DLD1 (cell line): ENCODE measurements around the gene LYSMD1.
"Not testable (repeated sequence)": the region's sequence is repeated elsewhere in the genome, so short reads cannot be mapped to it uniquely, and the experiment has no call there.

Experiments used
- in situ Hi-C: cut with HindIII; loops from 2 replicates; pipeline ENCODE4 v1.10.0; 2017; ENCODE audit warnings: low sequenced_read_pairs

LYSMD1 gene, protein sequence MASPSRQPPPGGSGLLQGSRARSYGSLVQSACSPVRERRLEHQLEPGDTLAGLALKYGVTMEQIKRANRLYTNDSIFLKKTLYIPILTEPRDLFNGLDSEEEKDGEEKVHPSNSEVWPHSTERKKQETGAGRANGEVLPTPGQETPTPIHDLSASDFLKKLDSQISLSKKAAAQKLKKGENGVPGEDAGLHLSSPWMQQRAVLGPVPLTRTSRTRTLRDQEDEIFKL

DNA sequence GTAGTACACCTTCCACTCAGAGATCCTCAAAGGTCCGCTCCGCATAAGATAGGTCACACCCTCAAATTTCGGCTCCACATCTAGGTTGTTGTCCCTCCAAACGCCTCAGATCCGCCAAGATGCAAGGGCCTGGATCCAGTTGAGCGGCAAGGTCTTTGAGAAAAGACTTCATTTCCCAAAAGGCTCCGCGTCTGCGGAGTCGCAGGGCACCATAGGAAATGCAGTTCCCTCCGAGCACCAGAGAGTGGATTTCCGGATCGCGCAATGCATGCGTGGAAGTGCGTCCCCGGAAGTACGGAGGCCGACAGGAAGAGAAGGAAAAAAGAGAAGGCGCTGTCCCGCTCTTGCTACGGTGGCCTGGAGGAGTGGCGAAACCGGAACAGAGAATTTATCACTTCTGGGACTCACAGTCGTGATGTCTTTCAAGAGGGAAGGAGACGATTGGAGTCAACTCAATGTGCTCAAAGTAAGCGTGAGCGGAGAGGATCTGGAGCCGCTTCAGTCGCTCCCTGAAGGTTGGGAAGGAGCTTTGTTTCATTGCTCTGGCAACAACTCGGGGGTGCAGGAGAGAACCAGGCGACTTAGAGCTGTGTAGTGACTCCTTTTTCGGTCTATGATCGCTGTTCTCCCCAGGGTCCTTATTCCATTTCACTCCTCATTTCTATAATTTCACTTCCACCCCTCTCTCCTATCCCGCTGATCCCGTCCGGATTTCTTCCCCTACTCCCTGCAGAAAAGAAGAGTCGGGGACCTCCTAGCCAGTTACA lies at the start of gene LYSMD1, which contains the start of gene SCNM1:
LYSMD1 (minus strand) TSS at position 165 of the 767 bp plus-strand sequence. CDS start 644 bp downstream, outside the sequence.
SCNM1 (plus strand) TSS at position 407 of the 767 bp plus-strand sequence; CDS start at position 416, 9 bp downstream.
- in situ Hi-C loops, result no loop called here

GRCh38 chr1:151213560-151213959 lies 47.9 kb upstream of the LYSMD1 start:
- in situ Hi-C loops, result no loop called here

DNA sequence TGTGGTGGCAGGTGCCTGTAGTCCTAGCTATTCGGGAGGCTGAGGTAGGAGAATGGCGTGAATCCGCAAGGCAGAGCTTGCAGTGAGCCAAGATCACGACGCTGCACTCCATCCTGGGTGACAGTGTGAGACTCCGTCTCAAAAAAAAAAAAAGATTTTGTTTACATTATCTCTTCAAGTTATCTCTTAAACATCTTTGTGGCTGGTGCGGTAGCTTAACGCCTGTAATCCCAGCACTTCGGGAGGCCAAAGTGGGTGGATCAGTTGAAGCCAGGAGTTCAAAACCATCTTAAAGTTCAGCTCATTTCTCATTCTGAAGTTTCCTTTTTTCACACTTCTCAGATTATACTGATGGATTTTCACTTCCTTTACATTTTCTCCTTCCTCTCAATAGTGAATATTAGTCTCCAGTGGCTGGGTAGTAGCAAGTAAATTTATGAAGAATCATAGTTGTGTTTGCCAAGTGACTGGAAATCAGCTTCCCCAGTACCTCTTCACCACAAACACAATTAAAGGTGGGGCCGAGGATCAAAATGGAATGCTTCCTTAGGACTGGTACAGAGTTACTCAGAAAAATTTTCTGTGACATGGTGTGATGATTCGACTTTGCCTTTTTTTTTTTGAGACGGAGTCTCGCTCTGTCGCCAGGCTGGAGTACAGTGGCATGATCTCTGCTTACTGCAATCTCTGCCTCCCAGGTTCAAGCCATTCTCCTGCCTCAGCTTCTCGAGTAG lies 46.4 kb upstream of the LYSMD1 start:
- in situ Hi-C loops, result no loop called here

DNA sequence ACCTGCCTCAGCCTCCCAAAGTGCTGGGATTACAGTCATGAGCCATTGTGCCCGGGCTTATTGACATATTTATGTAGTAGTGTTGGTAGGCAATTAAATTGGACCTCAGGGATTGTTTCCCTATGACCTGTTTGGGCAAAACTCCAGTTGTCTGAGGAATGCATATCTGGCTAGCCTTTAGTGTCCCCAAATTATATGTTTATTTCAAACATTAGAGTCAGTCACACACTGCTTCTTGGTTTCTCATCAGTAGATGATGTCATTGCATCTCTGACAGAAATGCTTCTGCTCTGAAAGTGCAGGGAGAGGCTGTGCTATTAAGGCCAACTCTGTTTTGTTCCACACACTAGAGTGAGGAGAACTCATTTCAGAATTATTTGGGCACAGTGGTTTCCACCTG lies 45.1 kb upstream of the LYSMD1 start:
- in situ Hi-C loops, result no loop called here

- in situ Hi-C loops, result not testable (repeated sequence)
These were observed 39.8 kb upstream of the LYSMD1 start for GRCh38 chr1:151205381-151205965.

- in situ Hi-C loops, result no loop called here
These were observed 34.3 kb upstream of the LYSMD1 start for GRCh38 chr1:151199873-151200581.

DNA sequence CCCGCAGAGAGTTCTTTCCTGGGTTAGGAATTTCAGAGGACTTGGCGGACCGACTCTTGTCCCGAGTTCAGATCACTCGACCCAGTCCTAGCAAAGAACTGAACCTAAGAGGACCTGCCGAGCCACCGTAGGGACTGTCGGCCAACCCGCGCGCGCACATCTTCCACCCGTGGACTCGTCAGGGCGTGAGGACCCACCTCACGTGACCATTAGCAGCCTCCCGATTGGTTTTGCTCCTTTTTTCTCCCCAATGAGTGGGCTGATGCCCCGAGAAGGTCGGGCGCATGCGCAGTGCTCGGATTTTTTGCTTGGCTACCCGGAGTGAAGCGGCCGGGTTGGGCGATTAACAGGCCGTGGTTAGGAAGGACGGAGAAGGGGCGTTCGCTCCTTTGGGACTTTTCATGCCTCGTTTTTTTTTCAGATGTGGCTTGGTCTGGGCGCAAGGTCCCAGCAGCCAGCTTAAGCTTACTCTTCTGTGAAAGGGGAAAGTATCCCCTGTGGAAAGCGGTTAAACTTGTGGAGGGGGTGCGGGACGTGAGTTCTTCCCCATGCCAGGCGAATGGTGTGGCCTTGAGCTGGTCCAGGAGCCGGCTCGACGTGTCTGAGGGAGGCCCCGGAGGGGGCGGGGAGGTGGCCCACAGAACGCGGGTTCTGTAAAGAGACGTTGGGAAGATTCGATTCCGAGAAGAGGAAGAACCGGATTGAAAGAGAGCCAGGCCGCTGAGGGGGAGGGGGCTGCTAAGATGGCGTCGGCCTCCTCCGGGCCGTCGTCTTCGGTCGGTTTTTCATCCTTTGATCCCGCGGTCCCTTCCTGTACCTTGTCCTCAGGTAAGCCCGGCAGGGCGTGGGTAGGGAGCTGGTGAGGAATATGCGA lies 32.8 kb upstream of the LYSMD1 start, which contains the start of gene PIP5K1A:
PIP5K1A (plus strand) TSS at position 299 of the 874 bp plus-strand sequence; CDS start at position 744, 445 bp downstream.
- in situ Hi-C loops, result no loop called here

- in situ Hi-C loops, result no loop called here
These were observed 32.2 kb upstream of the LYSMD1 start for GRCh38 chr1:151197863-151198253.

DNA sequence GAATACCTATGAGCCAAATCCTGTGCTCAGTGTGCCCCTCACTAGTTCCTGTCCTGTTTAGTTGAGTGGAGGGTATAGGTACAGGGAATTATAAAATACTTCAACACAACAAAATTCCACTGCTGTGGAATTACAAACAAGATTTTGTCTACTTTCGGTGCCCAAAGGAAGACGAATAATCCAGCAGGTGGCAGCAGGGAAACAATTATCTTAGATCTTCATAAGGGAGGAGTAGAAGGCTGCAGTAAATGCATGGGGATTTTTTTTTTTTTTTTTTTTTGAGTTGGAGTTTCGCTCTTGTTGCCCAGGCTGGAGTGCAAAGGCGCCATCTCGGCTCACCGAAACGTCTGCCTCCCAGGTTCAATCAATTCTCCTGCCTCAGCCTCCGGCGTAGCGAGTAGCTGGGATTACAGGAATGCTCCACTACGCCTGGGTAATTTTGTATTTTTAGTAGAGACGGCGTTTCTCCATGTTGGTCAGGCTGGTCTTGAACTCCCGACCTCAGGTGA lies 30.6 kb upstream of the LYSMD1 start:
- in situ Hi-C loops, result no loop called here

- in situ Hi-C loops, result not testable (repeated sequence)
These were observed 29.3 kb upstream of the LYSMD1 start for GRCh38 chr1:151194894-151195594.

DNA sequence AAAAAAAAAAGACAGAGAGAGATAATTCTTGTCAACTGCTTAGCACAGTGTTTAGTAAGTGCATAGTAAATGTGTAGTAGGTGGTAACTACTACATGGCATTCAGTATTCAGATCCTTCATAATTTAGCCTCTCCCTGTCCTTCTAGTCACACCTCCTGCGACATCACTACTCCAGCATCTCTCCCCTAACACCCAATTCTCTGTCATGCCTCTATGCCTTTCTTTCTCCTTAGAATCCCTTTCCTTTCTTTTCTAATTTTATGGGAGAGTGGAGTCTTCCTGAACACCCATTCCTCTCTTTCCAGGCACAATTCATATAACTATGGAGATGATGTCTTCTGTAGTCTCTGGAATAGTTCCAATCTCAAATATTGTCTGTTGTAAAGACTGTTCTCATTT lies 28.2 kb upstream of the LYSMD1 start:
- in situ Hi-C loops, result no loop called here

DNA sequence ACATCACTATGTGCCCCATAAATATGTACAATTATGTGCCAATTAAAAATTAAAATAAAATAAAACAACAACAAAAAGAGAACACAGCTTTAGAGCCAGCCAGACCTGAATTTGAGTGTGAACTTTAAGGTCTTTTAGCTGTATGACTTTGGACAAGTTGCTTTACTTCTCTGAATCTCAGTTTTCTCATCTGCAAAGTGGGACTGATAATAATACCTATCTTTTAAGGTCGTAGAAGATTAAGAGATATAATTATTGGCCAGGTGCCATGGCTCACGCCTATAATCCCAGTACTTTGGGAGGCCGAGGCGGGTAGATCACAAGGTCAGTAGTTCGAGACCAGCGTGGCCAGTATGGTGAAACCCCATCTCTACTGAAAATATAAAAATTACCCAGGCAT lies 27.6 kb upstream of the LYSMD1 start:
- in situ Hi-C loops, result no loop called here

- in situ Hi-C loops, result no loop called here
These were observed 26.3 kb upstream of the LYSMD1 start for GRCh38 chr1:151192047-151192446.

DNA sequence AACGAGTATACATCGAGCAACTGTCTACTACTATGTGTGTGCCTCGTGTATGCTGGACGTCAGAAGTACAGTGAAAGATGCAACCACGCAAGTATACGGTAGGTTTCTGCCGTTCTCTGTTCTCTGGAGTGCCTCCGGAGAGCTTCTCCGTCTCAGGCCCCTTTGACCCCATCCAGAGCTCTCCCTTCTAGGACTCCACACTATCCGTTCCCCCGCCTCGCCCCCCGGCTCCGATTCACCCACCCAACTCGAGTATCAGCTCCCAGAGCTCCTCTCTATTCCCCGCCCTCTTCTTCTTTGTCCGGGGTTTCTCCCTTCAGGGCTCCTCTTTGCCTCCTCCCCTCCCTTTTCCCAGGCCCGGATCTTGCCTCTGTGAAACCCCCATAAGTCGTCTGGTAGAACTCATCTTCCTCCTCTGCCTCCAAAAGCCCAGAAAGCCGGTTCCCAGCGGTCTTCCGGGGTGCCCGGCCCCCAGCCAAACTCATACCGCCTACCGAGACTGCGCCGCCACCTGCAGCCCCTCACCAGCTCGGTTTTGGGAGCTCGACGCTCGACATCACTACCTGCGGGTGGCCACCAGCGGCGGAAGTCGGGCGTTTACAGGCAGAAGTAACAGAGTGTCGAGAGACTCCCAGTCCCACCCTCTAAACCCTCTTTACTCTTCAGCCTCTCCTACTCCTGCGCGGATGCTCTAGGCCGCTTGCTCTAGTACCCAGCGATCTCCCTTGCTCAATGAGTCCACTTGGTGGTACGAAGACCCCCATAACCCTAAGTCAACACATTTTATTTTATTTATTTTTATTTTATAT lies 24.1 kb upstream of the LYSMD1 start, which contains the start of gene VPS72:
VPS72 (minus strand) TSS at position 561 of the 809 bp plus-strand sequence; CDS start at position 485, 76 bp downstream.
- in situ Hi-C loops, result no loop called here

GRCh38 chr1:151188667-151189066 lies 23.0 kb upstream of the LYSMD1 start:
- in situ Hi-C loops, result not testable (repeated sequence)

- in situ Hi-C loops, result no loop called here
These were observed 21.5 kb upstream of the LYSMD1 start for GRCh38 chr1:151187205-151187604.

DNA sequence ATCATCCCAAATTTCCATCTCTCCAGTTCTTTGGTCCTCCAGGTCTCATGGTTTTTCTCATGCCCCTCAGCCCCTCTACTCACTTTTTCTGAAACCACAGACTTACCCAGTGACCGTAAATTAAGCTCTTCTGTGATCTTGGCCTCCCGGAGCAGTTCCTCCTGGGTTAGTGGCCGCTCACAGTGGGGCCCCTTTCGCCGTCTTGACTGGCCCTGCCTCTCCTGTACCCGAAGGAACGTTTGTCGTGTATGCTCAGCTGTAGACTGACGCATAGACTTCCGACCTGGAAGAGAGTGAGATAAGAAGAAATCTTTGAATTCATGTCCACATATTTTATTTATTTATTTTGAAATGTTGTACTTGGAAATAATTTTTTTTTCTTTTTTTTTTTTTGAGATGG lies 18.5 kb upstream of the LYSMD1 start:
- in situ Hi-C loops, result no loop called here
